ENCODE results near the gene COG6. TPM values are rescaled to one million over a fixed set of nuclear protein-coding genes. Genes with fewer than 3 reads are reported as not detected.

The COG6 gene
- 10 to 100 TPM; 28.4 to 36.5 (median 34.7) TPM for polyA plus RNA-seq (ENCODE audit: insufficient read length in 3 of 3)
- long read RNA-seq, donor 1, partial matches to known transcripts = 0 of 3 reads
- long read RNA-seq, donor 1, other reads (novel, unspliced or antisense) = 0 of 3 reads
- long read RNA-seq, donor 2, transcript COG6-204 (19 exons, 3,563 nt) = major isoform, 6 of 6 reads
- long read RNA-seq, donor 2, partial matches to known transcripts = 0 of 6 reads
- long read RNA-seq, donor 2, other reads (novel, unspliced or antisense) = 0 of 6 reads
- long read RNA-seq, donor 3, transcript COG6-204 (19 exons, 3,563 nt) = major isoform, 5 of 5 reads
- long read RNA-seq, donor 3, partial matches to known transcripts = 0 of 5 reads
- long read RNA-seq, donor 3, other reads (novel, unspliced or antisense) = 0 of 5 reads
- long read RNA-seq, donor 4, transcript COG6-204 (19 exons, 3,563 nt) = major isoform, 5 of 6 reads
- long read RNA-seq, donor 4, partial matches to known transcripts = 0 of 6 reads
- long read RNA-seq, donor 4, other reads (novel, unspliced or antisense) = 0 of 6 reads
- long read RNA-seq, donor 5, partial matches to known transcripts = 0 of 1 reads
- long read RNA-seq, donor 5, other reads (novel, unspliced or antisense) = 0 of 1 reads
- long read RNA-seq, donor 6, partial matches to known transcripts = 0 of 1 reads
- long read RNA-seq, donor 6, other reads (novel, unspliced or antisense) = 0 of 1 reads
- long read RNA-seq, donor 7, partial matches to known transcripts = 0 of 4 reads
- long read RNA-seq, donor 7, other reads (novel, unspliced or antisense) = 0 of 4 reads
- long read RNA-seq, donor 8, transcript COG6-204 (19 exons, 3,563 nt) = major isoform, 5 of 5 reads
- long read RNA-seq, donor 8, partial matches to known transcripts = 0 of 5 reads
- long read RNA-seq, donor 8, other reads (novel, unspliced or antisense) = 0 of 5 reads
- long read RNA-seq, donor 9, transcript COG6-204 (19 exons, 3,563 nt) = major isoform, 5 of 5 reads
- long read RNA-seq, donor 9, partial matches to known transcripts = 0 of 5 reads
- long read RNA-seq, donor 9, other reads (novel, unspliced or antisense) = 0 of 5 reads
- long read RNA-seq, donor 10, partial matches to known transcripts = 26 of 29 reads
- long read RNA-seq, donor 10, other reads (novel, unspliced or antisense) = 0 of 29 reads
- long read RNA-seq, donor 11, partial matches to known transcripts = 0 of 4 reads
- long read RNA-seq, donor 11, other reads (novel, unspliced or antisense) = 0 of 4 reads
- long read RNA-seq, donor 12, transcript COG6-204 (19 exons, 3,563 nt) = major isoform, 8 of 9 reads
- long read RNA-seq, donor 12, partial matches to known transcripts = 0 of 9 reads
- long read RNA-seq, donor 12, other reads (novel, unspliced or antisense) = 0 of 9 reads
- long read RNA-seq, donor 13, partial matches to known transcripts = 0 of 1 reads
- long read RNA-seq, donor 13, other reads (novel, unspliced or antisense) = 0 of 1 reads
- long read RNA-seq, donor 14 = 0 reads
- long read RNA-seq, donor 15, partial matches to known transcripts = 35 of 37 reads
- long read RNA-seq, donor 15, other reads (novel, unspliced or antisense) = 0 of 37 reads
- long read RNA-seq, donor 16, transcript COG6-204 (19 exons, 3,563 nt) = major isoform, 6 of 7 reads
- long read RNA-seq, donor 16, partial matches to known transcripts = 0 of 7 reads
- long read RNA-seq, donor 16, other reads (novel, unspliced or antisense) = 0 of 7 reads

- DNase-seq = peak; percentile 88
Observed at GRCh38 chr13:39655569-39656324, at the start of gene COG6. Gene COG6, plus strand, starts transcription at chr13:39655662. Its CDS starts 65 bp downstream, at chr13:39655727.

GRCh38 chr13:39605677-39606320 is 49.7 kb upstream of the COG6 start:
- no peak for DNase-seq

GRCh38 chr13:39607876-39608275 is 47.6 kb upstream of the COG6 start:
- DNase-seq = no peak

GRCh38 chr13:39612023-39612637 is 43.3 kb upstream of the COG6 start:
- DNase-seq = peak; percentile 76

GRCh38 chr13:39616087-39616694 is 39.3 kb upstream of the COG6 start:
- DNase-seq = peak; percentile 71

GRCh38 chr13:39618561-39618960 is 36.9 kb upstream of the COG6 start:
- DNase-seq = no peak

- no peak for DNase-seq
Observed at GRCh38 chr13:39623466-39623865, 32.0 kb upstream of the COG6 start.

- no peak for DNase-seq
Observed at GRCh38 chr13:39631307-39631706, 24.2 kb upstream of the COG6 start.

- DNase-seq = no peak
Observed at GRCh38 chr13:39632994-39633393, 22.5 kb upstream of the COG6 start.

- DNase-seq = no peak
Observed at GRCh38 chr13:39635564-39635963, 19.9 kb upstream of the COG6 start.

- no peak for DNase-seq
Observed at GRCh38 chr13:39637890-39638289, 17.6 kb upstream of the COG6 start.

- no peak for DNase-seq
Observed at GRCh38 chr13:39641645-39642044, 13.8 kb upstream of the COG6 start.

- DNase-seq = no peak
Observed at GRCh38 chr13:39646122-39646521, 9.3 kb upstream of the COG6 start.

GRCh38 chr13:39655041-39655568 is 357 bp upstream of the COG6 start:
- no peak for DNase-seq

GRCh38 chr13:39656325-39656677 is 839 bp downstream of the COG6 start:
- no peak for DNase-seq

- no peak for DNase-seq
Observed at GRCh38 chr13:39663508-39663907, 8.0 kb downstream of the COG6 start.

GRCh38 chr13:39663958-39664357 is 8.5 kb downstream of the COG6 start:
- DNase-seq = no peak

- no peak for DNase-seq
Observed at GRCh38 chr13:39665763-39666162, 10.3 kb downstream of the COG6 start.

- DNase-seq = no peak
Observed at GRCh38 chr13:39670445-39670844, 15.0 kb downstream of the COG6 start.
